ENCODE results near the gene B4GALT7. TPM values are rescaled to one million over a fixed set of nuclear protein-coding genes. Genes with fewer than 3 reads are reported as not detected.

Gene B4GALT7
- total RNA-seq, 2 donors from 2014 or later: 27.4 to 33.7 TPM

- Mint-ChIP-seq H3K27me3 (ENCODE audit: insufficient read depth) (peaks cover 4% of the 10 kb centered on the region), H3K27ac (peak overlapping the region; percentile 86), H3K36me3 (ENCODE audit: low read depth) (peaks cover 28% of the 10 kb centered on the region), H3K4me1 (peaks cover 11% of the 10 kb centered on the region), H3K9me3 (no peaks in the 10 kb centered on the region), H3K4me3 (peak overlapping the region; percentile 80)
- WGBS, 2 experiments (ENCODE audit: insufficient coverage in 1 of 2, insufficient read length in 1 of 2): 93% methylated on average over 9 to 11 of the region's 11 CpGs
- H3K27me3 ChIP-seq (ENCODE audit: control insufficient read depth, insufficient read depth, low read length, poor library complexity, severe bottlenecking): no peaks in the 10 kb centered on the region
- H3K4me1 ChIP-seq (ENCODE audit: control insufficient read depth, insufficient read depth, low read length): peaks cover 3% of the 10 kb centered on the region
- H3K4me3 ChIP-seq (ENCODE audit: low read length): peak overlapping the region; percentile 92
- no peak overlapping the region for H3K27ac ChIP-seq (ENCODE audit: low read depth, low read length)
- no peak for DNase-seq
- peaks cover 8% of the 10 kb centered on the region for H3K36me3 ChIP-seq (ENCODE audit: control insufficient read depth, insufficient read depth, low read length)
- no peak overlapping the region for H3K9ac ChIP-seq (ENCODE audit: extremely low read depth, low read length, poor library complexity, severe bottlenecking)
- no peak for TF ChIP-seq CTCF (conservative IDR thresholded peaks at IDR 0.05)
- H3K9me3 ChIP-seq (ENCODE audit: control insufficient read depth, low read length): no peaks in the 10 kb centered on the region
Measured at GRCh38 chr5:177601126-177601525, 1.2 kb downstream of the B4GALT7 start.

- no peaks in the 10 kb centered on the region for H3K9me3 Mint-ChIP-seq
- H3K27me3 ChIP-seq (ENCODE audit: control insufficient read depth, insufficient read depth, low read length, poor library complexity, severe bottlenecking): no peaks in the 10 kb centered on the region
- peaks cover 25% of the 10 kb centered on the region for H3K36me3 Mint-ChIP-seq (ENCODE audit: low read depth)
- H3K4me3 Mint-ChIP-seq: peak overlapping the region; percentile 80
- H3K4me1 ChIP-seq (ENCODE audit: control insufficient read depth, insufficient read depth, low read length): peaks cover 3% of the 10 kb centered on the region
- H3K4me1 Mint-ChIP-seq: peaks cover 11% of the 10 kb centered on the region
- H3K4me3 ChIP-seq (ENCODE audit: low read length): no peak overlapping the region
- WGBS, 2 experiments (ENCODE audit: insufficient coverage in 1 of 2, insufficient read length in 1 of 2): 90 to 99% methylated on average over 10 to 13 of the region's 13 CpGs
- H3K9ac ChIP-seq (ENCODE audit: extremely low read depth, low read length, poor library complexity, severe bottlenecking): no peak overlapping the region
- H3K27ac ChIP-seq (ENCODE audit: low read depth, low read length): no peak overlapping the region
- peak; percentile 62 for TF ChIP-seq CTCF (conservative IDR thresholded peaks at IDR 0.05)
- no peaks in the 10 kb centered on the region for H3K9me3 ChIP-seq (ENCODE audit: control insufficient read depth, low read length)
- no peak for DNase-seq
- H3K36me3 ChIP-seq (ENCODE audit: control insufficient read depth, insufficient read depth, low read length): peaks cover 1% of the 10 kb centered on the region
- peaks cover 4% of the 10 kb centered on the region for H3K27me3 Mint-ChIP-seq (ENCODE audit: insufficient read depth)
- no peak overlapping the region for H3K27ac Mint-ChIP-seq
Measured at GRCh38 chr5:177601577-177602457, 1.9 kb downstream of the B4GALT7 start.

- H3K4me1 Mint-ChIP-seq: peaks cover 13% of the 10 kb centered on the region
- no peak overlapping the region for H3K4me3 ChIP-seq (ENCODE audit: low read length)
- H3K9ac ChIP-seq (ENCODE audit: extremely low read depth, low read length, poor library complexity, severe bottlenecking): no peak overlapping the region
- peaks cover 23% of the 10 kb centered on the region for H3K36me3 Mint-ChIP-seq (ENCODE audit: low read depth)
- no peaks in the 10 kb centered on the region for H3K9me3 Mint-ChIP-seq
- WGBS, 2 experiments (ENCODE audit: insufficient coverage in 1 of 2, insufficient read length in 1 of 2): 93 to 95% methylated on average over 4 of the region's 4 CpGs
- H3K27me3 Mint-ChIP-seq (ENCODE audit: insufficient read depth): peaks cover 4% of the 10 kb centered on the region
- no peak for TF ChIP-seq CTCF (conservative IDR thresholded peaks at IDR 0.05)
- H3K4me3 Mint-ChIP-seq: no peak overlapping the region
- no peak overlapping the region for H3K27ac Mint-ChIP-seq
- no peaks in the 10 kb centered on the region for H3K9me3 ChIP-seq (ENCODE audit: control insufficient read depth, low read length)
- H3K36me3 ChIP-seq (ENCODE audit: control insufficient read depth, insufficient read depth, low read length): no peaks in the 10 kb centered on the region
- H3K27ac ChIP-seq (ENCODE audit: low read depth, low read length): no peak overlapping the region
- peaks cover 3% of the 10 kb centered on the region for H3K4me1 ChIP-seq (ENCODE audit: control insufficient read depth, insufficient read depth, low read length)
- H3K27me3 ChIP-seq (ENCODE audit: control insufficient read depth, insufficient read depth, low read length, poor library complexity, severe bottlenecking): no peaks in the 10 kb centered on the region
- DNase-seq: no peak
Measured at GRCh38 chr5:177602458-177602830, 2.5 kb downstream of the B4GALT7 start.
